Umbilical cord (tissue), 2 donors: Measurements from ENCODE around the gene CFAP141. TPM values are rescaled to one million over a fixed set of nuclear protein-coding genes. Genes with fewer than 3 reads are reported as not detected.
"Not testable (repeated sequence)": the region's sequence is repeated elsewhere in the genome, so short reads cannot be mapped to it uniquely, and the experiment has no call there.

Experiments
- DNase-seq: peaks from one replicate; pipeline ENCODE4 v3.0.0-alpha.2; 2015; ENCODE audit warnings: low spot score
- total RNA-seq: library from RNA; depleted of rRNA; stranded (reverse); fragments of >200 nt; gene quantifications from one replicate; pipeline ENCODE4 v1.2.3, GENCODE V29; 2014; ENCODE audit warnings: low replicate concordance; ENCODE audit not compliant: insufficient read depth

CFAP141 gene
- total RNA-seq, 1 donor from 2014 or later = not detected

GRCh38 chr1:154208677-154209388 lies 2.7 kb upstream of the CFAP141 start:
- DNase-seq = no peak

GRCh38 chr1:154207262-154207661 lies 1.1 kb upstream of the CFAP141 start:
- no peak for DNase-seq

DNA sequence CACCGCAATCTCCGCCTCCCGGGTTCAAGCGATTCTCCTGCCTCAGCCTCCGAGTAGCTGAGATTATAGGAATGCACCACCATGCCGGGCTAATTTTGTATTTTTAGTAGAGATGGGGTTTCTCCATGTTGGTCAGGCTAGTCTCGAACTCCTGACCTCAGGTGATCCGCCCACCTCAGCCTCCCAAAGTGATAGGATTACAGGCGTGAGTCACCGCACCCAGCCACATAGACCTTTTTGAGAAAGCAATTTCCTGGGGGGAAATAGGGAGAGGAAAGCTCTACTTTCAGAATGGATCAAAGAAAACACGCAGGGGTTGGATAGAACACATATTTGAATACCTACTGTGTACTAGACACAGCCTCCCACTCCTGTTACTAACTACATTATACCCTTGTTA lies 355 bp downstream of the CFAP141 start:
- not testable (repeated sequence) for DNase-seq

- no peak for DNase-seq
Observed at GRCh38 chr1:154199563-154199879, 6.6 kb downstream of the CFAP141 start.

- DNase-seq = peak; percentile 52
Observed at GRCh38 chr1:154198756-154199562, 7.2 kb downstream of the CFAP141 start.

DNA sequence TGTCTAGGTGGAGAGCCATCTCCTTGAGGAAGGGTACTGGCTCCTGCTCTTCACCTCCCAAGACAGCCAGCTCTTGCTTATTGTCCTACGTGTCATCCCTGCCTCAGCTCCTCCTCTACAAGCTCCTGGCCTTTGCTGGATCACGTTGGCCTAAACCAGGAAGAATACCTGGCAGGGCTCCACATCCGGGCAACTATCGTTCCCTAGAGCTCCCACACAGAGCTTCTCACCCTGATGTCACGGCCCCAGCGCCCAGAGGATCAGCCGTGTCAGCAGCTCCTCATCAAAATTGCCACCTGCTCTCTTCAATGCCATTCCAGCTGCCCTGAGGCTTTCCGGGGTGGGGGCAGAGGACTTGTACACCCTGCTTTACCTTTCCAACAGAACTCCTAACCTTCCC lies 12.3 kb downstream of the CFAP141 start:
- DNase-seq = no peak

DNA sequence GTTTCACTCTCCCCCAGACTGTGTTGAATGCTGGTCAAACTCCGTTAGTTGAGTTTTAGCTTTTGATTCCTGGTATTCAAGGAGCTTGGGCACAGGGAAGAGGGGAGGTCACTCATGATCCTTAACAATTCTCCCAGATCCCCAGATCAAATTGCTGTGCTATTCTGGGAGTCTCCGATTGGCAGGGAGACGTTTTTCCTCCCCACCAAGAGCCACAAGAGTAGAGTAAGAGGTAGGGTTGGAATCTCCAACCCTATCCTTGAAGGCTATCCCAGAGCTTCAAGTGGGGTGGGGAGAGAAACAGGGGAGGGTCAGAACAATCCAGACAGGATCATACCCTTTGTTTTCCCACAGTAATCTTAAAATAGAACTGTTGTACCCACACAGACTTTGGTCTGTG lies 13.7 kb downstream of the CFAP141 start:
- no peak for DNase-seq

GRCh38 chr1:154191990-154192461 lies 14.1 kb downstream of the CFAP141 start, which contains the start of gene TPM3:
TPM3 (minus strand) TSS chr1:154192100; CDS start chr1:154192018, 82 bp downstream.
- no peak for DNase-seq

- DNase-seq = no peak
Observed at GRCh38 chr1:154190550-154190949, 15.6 kb downstream of the CFAP141 start.

GRCh38 chr1:154186852-154187501 lies 19.2 kb downstream of the CFAP141 start:
- DNase-seq = no peak

- no peak for DNase-seq
Observed at GRCh38 chr1:154186177-154186576, 20.0 kb downstream of the CFAP141 start.

DNA sequence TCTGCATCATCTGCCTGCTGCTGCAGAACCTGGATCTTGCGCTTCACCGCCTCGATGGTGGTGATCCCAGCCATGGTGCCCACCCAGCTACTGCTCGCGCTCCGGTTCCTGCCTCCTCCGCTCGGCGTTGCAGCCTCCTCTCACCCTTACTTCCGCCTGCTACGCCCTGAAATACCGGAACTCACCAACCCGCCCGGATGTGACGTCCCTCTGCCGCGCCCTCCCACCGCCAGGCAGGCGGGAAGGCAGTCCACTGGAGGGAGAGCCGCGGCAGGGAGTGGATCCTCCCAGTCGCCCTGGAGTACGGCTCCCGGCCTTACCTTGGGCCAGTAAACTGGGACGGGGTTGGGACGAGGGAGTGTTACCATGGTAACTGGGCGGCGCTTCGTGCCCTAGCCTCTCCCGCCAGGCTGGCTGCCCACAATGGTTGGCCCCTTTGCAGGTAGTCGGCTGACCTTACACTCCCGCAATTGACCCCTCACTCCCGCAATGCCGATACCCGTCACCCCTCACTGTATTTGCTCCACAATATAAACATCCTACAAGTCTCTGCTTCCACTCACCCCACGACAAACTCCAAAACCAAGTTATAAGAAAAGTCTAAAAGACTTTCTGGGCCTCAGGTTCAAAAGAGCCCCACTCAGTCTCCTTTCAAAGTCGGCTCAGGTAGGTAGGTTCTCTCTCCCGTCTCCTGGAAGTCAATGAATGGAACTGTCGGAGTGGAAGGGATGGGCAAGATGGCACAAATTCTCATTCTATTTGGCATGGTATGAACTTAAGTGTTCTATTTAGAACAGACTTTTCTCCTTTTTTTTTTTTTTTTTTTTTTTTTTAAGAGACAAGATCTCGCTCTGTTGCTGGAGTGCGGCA lies 22.9 kb downstream of the CFAP141 start:
- DNase-seq = peak; percentile 98

GRCh38 chr1:154182344-154183045 lies 23.6 kb downstream of the CFAP141 start:
- peak; percentile 91 for DNase-seq

DNA sequence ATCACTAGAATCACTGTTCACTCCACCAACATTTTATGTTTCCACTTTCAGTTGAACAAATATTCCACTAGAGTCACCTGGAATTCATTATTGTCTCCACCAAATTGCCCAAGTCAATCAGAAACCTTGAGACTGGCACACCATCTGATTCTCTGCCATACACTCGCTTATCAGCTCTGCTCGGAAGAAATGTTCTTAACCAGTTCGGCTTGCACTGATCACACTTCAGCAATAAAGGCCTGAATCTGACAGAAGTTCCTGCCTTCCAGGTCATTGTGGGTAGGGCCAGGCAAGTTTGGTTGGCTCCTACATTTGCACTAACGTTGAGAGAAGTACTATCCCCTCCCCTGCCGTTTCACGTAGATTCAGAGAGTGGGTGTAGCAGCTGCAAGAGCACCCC lies 24.2 kb downstream of the CFAP141 start:
- DNase-seq = no peak

- no peak for DNase-seq
Observed at GRCh38 chr1:154179946-154180687, 26.0 kb downstream of the CFAP141 start.

- no peak for DNase-seq
Observed at GRCh38 chr1:154178911-154179811, 27.0 kb downstream of the CFAP141 start.

- DNase-seq = no peak
Observed at GRCh38 chr1:154178013-154178412, 28.1 kb downstream of the CFAP141 start.

GRCh38 chr1:154176337-154176736 lies 29.8 kb downstream of the CFAP141 start:
- DNase-seq = peak; percentile 89

DNA sequence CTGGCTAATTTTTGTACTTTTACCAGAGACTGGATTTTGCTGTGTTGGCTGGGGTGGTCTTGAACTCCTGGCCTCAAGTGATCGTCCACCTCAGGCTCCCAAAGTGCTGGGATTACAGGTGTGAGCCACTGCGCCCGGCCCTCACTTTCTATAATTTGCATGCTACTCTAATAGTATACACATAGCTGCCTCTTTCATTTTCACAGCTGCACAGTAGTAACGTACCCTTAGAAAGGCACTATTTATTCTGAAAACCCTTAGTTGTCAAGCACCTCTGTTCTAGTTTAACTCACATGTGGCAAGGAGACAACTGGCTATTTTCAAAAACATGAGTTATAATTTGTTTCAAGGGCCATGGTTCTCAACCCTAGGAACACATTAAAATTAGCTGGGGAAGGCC lies 31.5 kb downstream of the CFAP141 start:
- DNase-seq = no peak
